Ovary (tissue), 9 donors: Measurements from ENCODE around the gene FOLR2. TPM values are rescaled to one million over a fixed set of nuclear protein-coding genes. Genes with fewer than 3 reads are reported as not detected.
"Not testable (repeated sequence)": the region's sequence is repeated elsewhere in the genome, so short reads cannot be mapped to it uniquely, and the experiment has no call there.

Experiments
- DNase-seq, 5 donors: peaks; one replicate each; pipeline ENCODE4 v3.0.0-alpha.2; 2019 to 2020
- H3K27ac ChIP-seq, 2 donors: fragments of 200-600 bp; one replicate each; pipeline versions ENCODE4 v1.5.1 to v1.8.0; 2019 to 2022
- H3K27me3 ChIP-seq: fragments of 200-600 bp; one replicate; pipeline ENCODE4 v1.8.0; 2022
- H3K36me3 ChIP-seq: fragments of 200-600 bp; sonication (generic); one replicate; pipeline ENCODE4 v1.5.1; 2019
- H3K4me1 ChIP-seq: one replicate; pipeline ENCODE4 v1.8.1; 2013; ENCODE audit warnings: mild to moderate bottlenecking, moderate library complexity; ENCODE audit not compliant: insufficient read depth
- H3K4me3 ChIP-seq: fragments of 200-600 bp; sonication (generic); one replicate; pipeline ENCODE4 v1.5.1; 2017
- H3K9me3 ChIP-seq, 2 donors: fragments of 200-600 bp in 1 of 2; sonication (generic) in 1 of 2; one replicate each; pipeline versions ENCODE4 v1.5.1 to v1.8.1; 2013 to 2019; ENCODE audit warnings: mild to moderate bottlenecking in 1 of 2, moderate library complexity in 1 of 2
- EP300 ChIP-seq: sonication (generic); formaldehyde crosslinking; IDR thresholded peaks from one replicate; pipeline ENCODE4 v1.6.1; 2017; ENCODE audit warnings: antibody characterized with exemption
- POLR2A ChIP-seq: fragments of 450-650 bp; IDR thresholded peaks from one replicate; pipeline ENCODE4 v1.6.1; 2017; ENCODE audit warnings: antibody characterized with exemption, mild to moderate bottlenecking, moderate library complexity
- WGBS, 3 donors: extraction: QIAGEN DNeasy Blood & Tissue Kit in 1 of 3; methylation state at CpG; one replicate each; pipeline versions ENCODE4 v1.1.5 to v1.1.7; 2013 to 2017; 5-methylcytosine and 5-hydroxymethylcytosine counted together
- intact Hi-C, 4 donors: fragments of 100-400 bp; cut with DNase I; formaldehyde crosslinking; loops; one replicate each; pipeline versions ENCODE4 v1.11.0 to v1.15.1; 2022 to 2023
- polyA plus RNA-seq, 2 donors: library from polyadenylated mRNA; stranded (reverse); fragments of 200-250 nt in 1 of 2; fragments of 350-450 nt in 1 of 2; fragmentation: Illumina TruSeq in 1 of 2; extraction: RNeasy Lipid Tissue Mini Kit (QIAGEN cat#74804) in 1 of 2; gene quantifications; one replicate each; pipeline ENCODE4 v1.2.3, GENCODE V29; 2013 to 2014
- total RNA-seq, 7 donors: library from RNA; depleted of rRNA in 2 of 7; stranded (reverse); fragments of >200 nt in 2 of 7; fragmentation: NEBNext Ultra II Directional in 3 of 7; extraction: Animal tissue kit (Norgen Biotek cat#: 25700) in 3 of 7; gene quantifications; one replicate each; pipeline versions ENCODE4 v1.1.0 to v1.2.4, GENCODE V29; 2016 to 2023
- TF ChIP-seq, protein P1 (sequence below), 3 donors: fragments of 450-650 bp in 2 of 3; fragments of 200-600 bp in 1 of 3; IDR thresholded peaks; one replicate each; pipeline versions ENCODE4 v1.5.1 to v1.8.0; 2016 to 2022; ENCODE audit warnings: antibody characterized with exemption in 3 of 3, mild to moderate bottlenecking in 1 of 3
- donor health status: DM: no; HTN: no; CAD: no; lungs with moderate emphysema.
- donor health status: DM: no; HTN: no; CAD: no.
- donor health status: Bipolar disorder and iron deficiency.
- donor health status: DM: yes; HTN: yes; CAD: no.
- donor health status: DM: no; HTN: no; CAD: no.
- donor health status: DM: yes; HTN: yes; CAD: no.

FOLR2 gene
- total and polyA plus RNA-seq, 9 donors: 2.4 to 45.7 (median 10.1) TPM

DNA sequence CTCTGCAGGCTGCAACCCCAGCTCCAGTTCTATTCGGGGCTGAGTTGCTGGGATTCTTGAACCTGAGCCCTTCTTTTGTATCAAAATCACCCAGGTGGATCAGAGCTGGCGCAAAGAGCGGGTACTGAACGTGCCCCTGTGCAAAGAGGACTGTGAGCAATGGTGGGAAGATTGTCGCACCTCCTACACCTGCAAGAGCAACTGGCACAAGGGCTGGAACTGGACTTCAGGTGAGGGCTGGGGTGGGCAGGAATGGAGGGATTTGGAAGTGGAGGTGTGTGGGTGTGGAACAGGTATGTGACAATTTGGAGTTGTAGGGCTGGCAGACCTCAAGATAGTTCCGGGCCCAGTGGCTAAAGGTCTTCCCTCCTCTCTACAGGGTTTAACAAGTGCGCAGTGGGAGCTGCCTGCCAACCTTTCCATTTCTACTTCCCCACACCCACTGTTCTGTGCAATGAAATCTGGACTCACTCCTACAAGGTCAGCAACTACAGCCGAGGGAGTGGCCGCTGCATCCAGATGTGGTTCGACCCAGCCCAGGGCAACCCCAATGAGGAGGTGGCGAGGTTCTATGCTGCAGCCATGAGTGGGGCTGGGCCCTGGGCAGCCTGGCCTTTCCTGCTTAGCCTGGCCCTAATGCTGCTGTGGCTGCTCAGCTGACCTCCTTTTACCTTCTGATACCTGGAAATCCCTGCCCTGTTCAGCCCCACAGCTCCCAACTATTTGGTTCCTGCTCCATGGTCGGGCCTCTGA is 20.9 kb upstream of the FOLR2 start:
- 63 to 70% (median 66%) methylated on average over 12 of the region's 12 CpGs for WGBS, 3 donors
- Histone ChIP-seq H3K27me3 (no peaks in the 10 kb centered on the region), H3K27ac (no peak overlapping the region), H3K4me1 (no peaks in the 10 kb centered on the region), H3K9me3 (no peaks in the 10 kb centered on the region), H3K36me3 (no peaks in the 10 kb centered on the region), H3K4me3 (no peak overlapping the region)
- TF ChIP-seq POLR2A (no peak), EP300 (no peak)
- TF ChIP-seq, protein P1, sequence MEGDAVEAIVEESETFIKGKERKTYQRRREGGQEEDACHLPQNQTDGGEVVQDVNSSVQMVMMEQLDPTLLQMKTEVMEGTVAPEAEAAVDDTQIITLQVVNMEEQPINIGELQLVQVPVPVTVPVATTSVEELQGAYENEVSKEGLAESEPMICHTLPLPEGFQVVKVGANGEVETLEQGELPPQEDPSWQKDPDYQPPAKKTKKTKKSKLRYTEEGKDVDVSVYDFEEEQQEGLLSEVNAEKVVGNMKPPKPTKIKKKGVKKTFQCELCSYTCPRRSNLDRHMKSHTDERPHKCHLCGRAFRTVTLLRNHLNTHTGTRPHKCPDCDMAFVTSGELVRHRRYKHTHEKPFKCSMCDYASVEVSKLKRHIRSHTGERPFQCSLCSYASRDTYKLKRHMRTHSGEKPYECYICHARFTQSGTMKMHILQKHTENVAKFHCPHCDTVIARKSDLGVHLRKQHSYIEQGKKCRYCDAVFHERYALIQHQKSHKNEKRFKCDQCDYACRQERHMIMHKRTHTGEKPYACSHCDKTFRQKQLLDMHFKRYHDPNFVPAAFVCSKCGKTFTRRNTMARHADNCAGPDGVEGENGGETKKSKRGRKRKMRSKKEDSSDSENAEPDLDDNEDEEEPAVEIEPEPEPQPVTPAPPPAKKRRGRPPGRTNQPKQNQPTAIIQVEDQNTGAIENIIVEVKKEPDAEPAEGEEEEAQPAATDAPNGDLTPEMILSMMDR (IDR thresholded peaks at IDR 0.05): no peak
- no peak for DNase-seq
- intact Hi-C loops: no loop called here

DNA sequence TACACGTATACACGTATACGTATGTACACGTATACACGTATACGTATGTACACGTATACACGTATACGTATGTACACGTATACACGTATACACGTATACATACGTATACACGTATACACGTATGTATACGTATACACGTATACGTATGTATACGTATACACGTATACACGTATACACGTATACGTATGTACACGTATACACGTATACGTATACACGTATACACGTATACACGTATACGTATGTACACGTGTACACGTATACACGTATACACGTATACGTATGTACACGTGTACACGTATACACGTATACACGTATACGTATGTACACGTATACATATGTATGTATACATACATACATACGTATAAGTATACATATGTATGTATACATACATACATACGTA is 15.1 kb upstream of the FOLR2 start:
- H3K27me3 ChIP-seq, DNase-seq, intact Hi-C loops, H3K27ac ChIP-seq, H3K4me1 ChIP-seq, H3K9me3 ChIP-seq, H3K36me3 ChIP-seq, H3K4me3 ChIP-seq: not testable (repeated sequence)
- 84 to 90% (median 85%) methylated on average over 38 to 43 of the region's 43 CpGs for WGBS, 3 donors

DNA sequence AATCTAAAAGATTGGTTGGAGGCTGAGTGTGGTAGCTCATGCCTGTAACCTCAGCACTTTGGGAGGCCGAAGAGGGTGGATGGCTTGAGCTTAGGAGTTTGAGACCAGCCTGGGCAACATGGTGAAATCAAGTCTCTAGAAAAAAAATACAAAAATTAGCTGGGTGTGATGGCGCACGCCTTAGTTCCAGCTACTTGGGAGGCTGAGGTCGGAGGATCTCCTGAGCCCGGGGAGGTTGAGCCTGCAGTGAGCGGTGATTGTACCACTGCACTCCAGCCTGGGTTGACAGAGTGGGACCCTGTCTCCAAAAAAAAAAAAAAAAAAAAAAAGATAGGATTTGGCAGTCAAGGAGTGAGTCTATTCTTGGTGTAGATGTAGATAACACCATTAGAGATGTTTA is 14.0 kb upstream of the FOLR2 start:
- DNase-seq: no peak
- Histone ChIP-seq H3K9me3 (no peaks in the 10 kb centered on the region), H3K4me1 (no peaks in the 10 kb centered on the region), H3K4me3 (no peak overlapping the region), H3K27me3 (no peaks in the 10 kb centered on the region), H3K36me3 (no peaks in the 10 kb centered on the region), H3K27ac (no peak overlapping the region)
- 92 to 98% (median 96%) methylated on average over 6 of the region's 6 CpGs for WGBS, 3 donors
- TF ChIP-seq POLR2A (no peak), EP300 (no peak)
- TF ChIP-seq, protein P1 (IDR thresholded peaks at IDR 0.05): no peak
- intact Hi-C loops: no loop called here

DNA sequence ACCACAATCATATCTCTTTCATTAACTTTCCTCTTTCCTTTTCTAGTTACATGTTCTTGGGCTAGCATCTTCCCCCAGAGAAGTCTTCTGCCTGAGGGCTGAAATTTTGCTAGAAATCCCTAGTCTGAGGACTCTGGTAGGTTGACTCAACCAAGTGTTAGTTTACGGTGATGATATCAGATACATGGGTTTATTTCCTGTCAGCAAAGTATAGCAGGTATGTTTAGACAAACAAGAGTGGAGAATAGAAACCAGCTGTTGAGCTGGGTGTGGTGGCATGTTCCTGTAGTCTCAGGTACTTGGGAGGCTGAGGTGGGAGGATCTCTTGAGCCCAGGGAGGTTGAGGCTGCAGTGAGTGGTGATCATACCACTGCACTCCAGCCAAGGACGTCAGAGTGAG is 13.4 kb upstream of the FOLR2 start:
- intact Hi-C loops: no loop called here
- DNase-seq: no peak

DNA sequence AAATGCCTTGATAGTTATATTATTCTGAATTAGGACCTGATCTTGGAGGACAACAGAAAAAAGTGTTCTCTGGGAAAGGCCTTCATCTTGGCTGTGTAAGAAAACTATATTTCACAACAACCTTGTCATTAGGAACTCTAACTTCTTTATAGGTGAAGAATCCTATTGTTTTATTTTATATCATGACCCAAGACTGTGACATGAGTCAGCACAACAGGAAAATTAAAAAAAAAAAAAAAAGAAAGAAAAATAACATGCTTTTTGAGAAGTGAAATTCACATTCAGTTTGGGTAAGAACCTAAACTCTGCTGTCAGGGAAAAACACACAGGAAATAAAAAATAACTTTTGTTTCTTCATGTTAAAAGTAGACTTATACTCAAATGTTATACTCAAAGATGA is 11.7 kb upstream of the FOLR2 start:
- no peaks in the 10 kb centered on the region for H3K4me1 ChIP-seq
- H3K36me3 ChIP-seq: no peaks in the 10 kb centered on the region
- H3K9me3 ChIP-seq: no peaks in the 10 kb centered on the region
- H3K4me3 ChIP-seq: no peak overlapping the region
- H3K27me3 ChIP-seq: no peaks in the 10 kb centered on the region
- TF ChIP-seq POLR2A (no peak), EP300 (no peak)
- TF ChIP-seq, protein P1 (IDR thresholded peaks at IDR 0.05): no peak
- no peak for DNase-seq
- no peak overlapping the region for H3K27ac ChIP-seq
- intact Hi-C loops: no loop called here

More for the DNA sequence above, 13.4 kb upstream of the FOLR2 start:
- Histone ChIP-seq H3K4me3 (no peak overlapping the region), H3K27me3 (no peaks in the 10 kb centered on the region), H3K36me3 (no peaks in the 10 kb centered on the region), H3K9me3 (no peaks in the 10 kb centered on the region), H3K27ac (no peak overlapping the region), H3K4me1 (no peaks in the 10 kb centered on the region)
- TF ChIP-seq EP300 (no peak), POLR2A (no peak)
- TF ChIP-seq, protein P1 (IDR thresholded peaks at IDR 0.05): no peak
- WGBS, 3 donors: 49 to 79% (median 52%) methylated on average over 2 of the region's 2 CpGs

DNA sequence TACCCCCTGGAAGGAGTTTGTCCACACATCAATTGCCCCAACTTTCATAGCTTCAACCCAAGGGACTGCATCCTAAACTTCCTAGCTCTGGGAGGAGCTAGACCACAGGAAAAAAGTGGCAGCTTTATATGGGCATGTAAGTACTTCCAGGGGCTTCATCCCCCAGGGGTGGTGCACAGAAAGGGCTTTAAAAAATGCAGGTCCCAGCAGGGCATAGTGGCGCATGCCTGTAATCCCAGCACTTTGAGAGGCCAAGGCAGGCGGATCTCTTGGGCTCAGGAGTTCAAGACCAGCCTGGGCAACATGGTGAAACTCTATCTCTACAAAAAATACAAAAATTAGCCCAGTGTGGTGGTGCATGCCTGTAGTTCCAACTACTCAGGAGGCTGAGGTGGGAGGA is 9.8 kb upstream of the FOLR2 start:
- 82 to 90% (median 83%) methylated on average over 2 of the region's 2 CpGs for WGBS, 3 donors
- H3K4me1 ChIP-seq, H3K9me3 ChIP-seq, H3K4me3 ChIP-seq, intact Hi-C loops, DNase-seq, H3K27ac ChIP-seq, H3K27me3 ChIP-seq, H3K36me3 ChIP-seq: not testable (repeated sequence)
